GM10266 (cell line): Measurements from ENCODE around the gene DTX3.
"Not testable (repeated sequence)": the region's sequence is repeated elsewhere in the genome, so short reads cannot be mapped to it uniquely, and the experiment has no call there.

Experiments used
- DNase-seq: peaks from one replicate; pipeline ENCODE4 v3.0.0; 2012; ENCODE audit errors: extremely low spot score
- TF ChIP-seq, protein P1 (sequence below): IDR thresholded peaks from 2 replicates; pipeline ENCODE4 v1.5.1; 2012; ENCODE audit warnings: mild to moderate bottlenecking, low read depth; ENCODE audit not compliant: control insufficient read depth, insufficient read depth; ENCODE audit errors: missing control alignments

The DTX3 gene, protein sequence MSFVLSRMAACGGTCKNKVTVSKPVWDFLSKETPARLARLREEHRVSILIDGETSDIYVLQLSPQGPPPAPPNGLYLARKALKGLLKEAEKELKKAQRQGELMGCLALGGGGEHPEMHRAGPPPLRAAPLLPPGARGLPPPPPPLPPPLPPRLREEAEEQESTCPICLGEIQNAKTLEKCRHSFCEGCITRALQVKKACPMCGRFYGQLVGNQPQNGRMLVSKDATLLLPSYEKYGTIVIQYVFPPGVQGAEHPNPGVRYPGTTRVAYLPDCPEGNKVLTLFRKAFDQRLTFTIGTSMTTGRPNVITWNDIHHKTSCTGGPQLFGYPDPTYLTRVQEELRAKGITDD

DNA sequence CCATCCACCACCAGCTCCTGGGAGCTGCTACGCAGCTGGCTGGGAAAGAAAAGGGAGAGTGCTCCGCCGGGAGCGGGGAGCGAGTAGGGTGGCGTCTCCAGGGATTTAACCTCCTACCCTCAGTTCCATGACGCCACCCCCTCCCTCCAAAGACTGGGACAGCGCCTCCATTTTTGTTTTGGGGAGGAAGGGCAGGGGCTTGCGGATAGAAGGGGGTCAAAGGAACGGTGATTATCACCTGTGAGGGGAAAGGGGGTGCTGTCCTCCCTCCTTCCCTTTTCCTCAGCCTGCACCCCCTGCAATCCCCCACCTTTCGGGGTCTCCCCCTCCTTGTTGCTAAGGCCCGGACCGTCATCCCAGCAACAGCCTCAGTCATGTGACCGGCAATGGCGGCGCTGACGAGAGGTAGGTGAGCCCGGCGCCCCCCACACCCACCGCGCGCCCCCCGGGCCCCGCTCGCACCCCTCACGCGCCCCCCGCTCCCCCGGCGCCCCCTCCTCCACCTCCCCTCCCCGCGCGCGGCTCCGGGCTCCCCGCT, at the start of gene DTX3:
Gene DTX3 (plus strand): TSS at position 371 of the 538 bp plus-strand sequence. CDS start 1,694 bp downstream, outside the sequence.
- TF ChIP-seq, protein P1, sequence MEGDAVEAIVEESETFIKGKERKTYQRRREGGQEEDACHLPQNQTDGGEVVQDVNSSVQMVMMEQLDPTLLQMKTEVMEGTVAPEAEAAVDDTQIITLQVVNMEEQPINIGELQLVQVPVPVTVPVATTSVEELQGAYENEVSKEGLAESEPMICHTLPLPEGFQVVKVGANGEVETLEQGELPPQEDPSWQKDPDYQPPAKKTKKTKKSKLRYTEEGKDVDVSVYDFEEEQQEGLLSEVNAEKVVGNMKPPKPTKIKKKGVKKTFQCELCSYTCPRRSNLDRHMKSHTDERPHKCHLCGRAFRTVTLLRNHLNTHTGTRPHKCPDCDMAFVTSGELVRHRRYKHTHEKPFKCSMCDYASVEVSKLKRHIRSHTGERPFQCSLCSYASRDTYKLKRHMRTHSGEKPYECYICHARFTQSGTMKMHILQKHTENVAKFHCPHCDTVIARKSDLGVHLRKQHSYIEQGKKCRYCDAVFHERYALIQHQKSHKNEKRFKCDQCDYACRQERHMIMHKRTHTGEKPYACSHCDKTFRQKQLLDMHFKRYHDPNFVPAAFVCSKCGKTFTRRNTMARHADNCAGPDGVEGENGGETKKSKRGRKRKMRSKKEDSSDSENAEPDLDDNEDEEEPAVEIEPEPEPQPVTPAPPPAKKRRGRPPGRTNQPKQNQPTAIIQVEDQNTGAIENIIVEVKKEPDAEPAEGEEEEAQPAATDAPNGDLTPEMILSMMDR: no peak
- peak; percentile 79 for DNase-seq

DNA sequence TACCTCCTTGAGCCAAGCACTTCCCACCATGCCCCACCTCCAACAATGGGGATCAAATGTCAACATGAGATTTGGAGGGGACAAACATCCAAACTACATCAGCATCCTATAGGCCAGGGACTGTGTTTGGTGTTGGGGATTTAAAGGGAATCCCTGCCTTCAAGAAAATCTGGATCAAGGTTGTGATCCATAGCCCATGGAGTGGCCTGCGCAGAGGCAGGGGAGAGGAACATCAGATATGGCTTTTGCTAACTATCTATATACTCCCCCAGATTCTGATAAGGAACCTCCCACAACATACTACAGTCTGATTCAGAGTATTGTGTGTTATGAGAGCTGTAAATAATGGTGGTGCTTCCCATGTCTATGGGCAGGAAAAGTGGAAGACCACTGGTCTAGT, 49.7 kb upstream of the DTX3 start:
- DNase-seq: no peak
- TF ChIP-seq, protein P1: no peak

DNA sequence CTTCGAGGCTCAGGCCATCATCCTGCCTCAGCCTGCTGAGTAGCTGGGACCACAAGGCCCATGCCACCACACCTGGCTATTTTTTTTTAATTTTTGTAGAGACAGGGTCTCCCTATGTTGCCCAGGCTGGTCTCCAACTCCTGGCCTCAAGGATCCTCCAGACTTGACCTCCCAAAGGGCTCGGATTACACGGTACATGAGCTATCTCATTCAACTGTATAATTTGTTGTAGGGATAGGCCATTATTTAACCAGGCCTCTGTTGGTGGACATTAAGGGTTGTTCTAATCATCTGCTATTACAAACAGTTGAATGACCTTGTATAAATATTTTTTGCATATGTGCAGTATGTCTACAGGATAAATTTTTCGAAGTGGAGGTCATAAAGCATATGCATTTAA, 45.8 kb upstream of the DTX3 start:
- no peak for DNase-seq

DNA sequence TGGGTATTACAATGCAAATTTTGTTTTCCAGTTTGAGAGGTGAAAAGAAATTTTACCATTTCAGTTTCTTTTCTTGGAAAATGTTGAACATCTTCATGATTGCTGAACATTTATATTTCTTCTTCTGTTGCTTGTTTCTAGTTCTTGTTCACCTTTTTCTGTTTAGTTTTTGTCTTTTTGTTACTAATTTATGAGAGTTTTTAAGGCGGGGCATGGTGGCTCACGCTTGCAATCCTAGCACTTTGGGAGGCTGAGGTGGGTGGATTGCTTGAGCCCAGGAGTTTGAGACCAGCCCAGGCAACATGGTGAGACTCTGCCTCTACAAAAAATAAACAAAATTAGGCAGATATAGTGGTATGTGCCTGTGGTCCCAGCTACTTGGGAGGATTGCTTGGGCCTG, 44.1 kb upstream of the DTX3 start:
- TF ChIP-seq, protein P1: no peak
- no peak for DNase-seq

More for the DNA sequence above, 45.8 kb upstream of the DTX3 start:
- TF ChIP-seq, protein P1: no peak

DNA sequence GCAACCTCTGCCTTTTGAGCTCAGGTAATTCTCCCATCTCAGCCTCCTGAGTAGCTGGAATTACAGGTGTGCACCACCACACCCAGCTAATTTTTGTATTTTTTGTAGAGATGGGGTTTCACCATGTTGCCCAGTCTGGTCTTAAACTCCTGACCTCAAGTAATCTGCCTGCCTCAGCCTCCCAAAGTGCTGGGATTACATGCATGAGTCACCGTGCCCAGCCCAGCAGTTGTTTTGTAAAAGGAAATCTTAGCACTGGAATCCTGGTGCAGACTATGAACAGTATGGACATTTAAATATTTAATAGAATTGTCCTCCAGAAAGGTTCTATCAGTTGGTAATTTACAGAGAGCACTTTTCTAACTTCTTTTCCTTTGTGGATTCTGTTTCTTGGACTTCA, 43.5 kb upstream of the DTX3 start:
- DNase-seq: not testable (repeated sequence)

DNA sequence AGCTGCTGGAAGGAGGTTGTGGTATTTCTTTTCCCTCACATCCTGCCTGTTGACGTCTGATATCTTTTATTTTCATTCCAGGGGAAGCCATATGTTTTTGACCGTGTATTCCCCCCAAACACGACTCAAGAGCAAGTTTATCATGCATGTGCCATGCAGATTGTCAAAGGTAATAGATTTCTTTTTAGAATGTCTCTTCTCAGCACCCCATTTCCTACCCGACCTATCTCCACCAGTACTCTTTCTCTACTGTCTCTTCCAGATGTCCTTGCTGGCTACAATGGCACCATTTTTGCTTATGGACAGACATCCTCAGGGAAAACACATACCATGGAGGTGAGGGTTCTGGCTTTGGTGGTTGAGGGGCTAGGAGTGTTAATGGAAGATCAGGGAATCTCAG, 41.3 kb upstream of the DTX3 start:
- DNase-seq: no peak
- TF ChIP-seq, protein P1: no peak

DNA sequence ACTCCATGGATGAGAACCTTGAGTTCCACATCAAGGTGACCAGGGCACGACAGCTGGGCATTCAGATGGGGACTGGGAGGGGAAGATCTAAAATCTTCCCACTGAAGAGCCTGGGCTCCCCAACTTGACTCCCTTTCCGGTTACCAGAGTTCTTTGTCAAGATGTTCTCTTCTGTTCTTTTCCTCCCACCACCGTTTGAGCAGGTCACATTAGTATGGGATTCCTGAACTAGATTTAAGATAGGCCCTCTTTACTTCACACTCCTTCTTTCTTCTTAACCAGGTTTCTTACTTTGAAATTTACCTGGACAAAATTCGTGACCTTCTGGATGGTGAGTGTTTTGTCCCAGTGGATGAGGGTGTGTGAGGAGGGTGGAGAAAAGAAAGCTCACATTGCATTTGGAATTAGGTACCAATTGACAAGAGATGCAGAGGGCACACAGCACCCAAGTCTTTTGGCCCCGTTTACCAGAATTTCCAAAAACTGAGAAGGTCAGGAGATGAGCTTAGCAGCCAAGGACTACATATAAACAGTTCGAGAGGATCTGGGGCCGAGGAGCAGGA, 40.4 kb upstream of the DTX3 start:
- no peak for DNase-seq
- TF ChIP-seq, protein P1: no peak
